Fibroblast of lung (primary cell): ENCODE data around the gene PSME3. TPM values are rescaled to one million over a fixed set of nuclear protein-coding genes. Genes with fewer than 3 reads are reported as not detected.

Source experiments
- DNase-seq, 2 donors: peaks; one replicate each; pipeline versions ENCODE4 v3.0.0 to v3.0.0-alpha.2; 2010; ENCODE audit warnings: low read depth in 2 of 2
- H2AFZ ChIP-seq: 2 replicates; pipeline ENCODE4 v1.5.1; 2012; ENCODE audit warnings: low read length, control low read depth, inconsistent platforms
- H3K27ac ChIP-seq: 2 replicates; pipeline ENCODE4 v1.5.1; 2011; ENCODE audit warnings: low read length, control low read depth; ENCODE audit not compliant: insufficient read depth
- H3K27me3 ChIP-seq: 2 replicates; pipeline ENCODE4 v1.5.1; 2011; ENCODE audit warnings: mild to moderate bottlenecking, low read length; ENCODE audit not compliant: control insufficient read depth, insufficient read depth
- H3K36me3 ChIP-seq: 2 replicates; pipeline ENCODE4 v1.5.1; 2011; ENCODE audit warnings: low read length; ENCODE audit not compliant: control insufficient read depth, insufficient read depth
- H3K4me1 ChIP-seq: 2 replicates; pipeline ENCODE4 v1.5.1; 2011; ENCODE audit warnings: low read length; ENCODE audit not compliant: control insufficient read depth, insufficient read depth; ENCODE audit errors: extremely low read depth
- H3K4me2 ChIP-seq: 2 replicates; pipeline ENCODE4 v1.5.1; 2011; ENCODE audit warnings: low read length, control low read depth; ENCODE audit not compliant: insufficient read depth; ENCODE audit errors: extremely low read depth
- H3K4me3 ChIP-seq, 4 experiments: fragments of 200-600 bp in 1 of 4; sonication (generic) in 1 of 4; replicated peaks in 1 of 4; 2 replicates each; pipeline ENCODE4 v1.5.1; 2011 to 2016; ENCODE audit warnings: low read length in 4 of 4, low read depth in 3 of 4, mild to moderate bottlenecking in 3 of 4, control low read depth in 2 of 4, inconsistent platforms in 1 of 4, mixed read lengths in 1 of 4; ENCODE audit not compliant: insufficient read depth in 1 of 4; ENCODE audit errors: control extremely low read depth in 1 of 4
- H3K79me2 ChIP-seq: 2 replicates; pipeline ENCODE4 v1.5.1; 2012; ENCODE audit warnings: mild to moderate bottlenecking, low read length, inconsistent platforms; ENCODE audit not compliant: control insufficient read depth, insufficient read depth
- H3K9ac ChIP-seq: 2 replicates; pipeline ENCODE4 v1.5.1; 2011; ENCODE audit warnings: mild to moderate bottlenecking, low read length, control low read depth; ENCODE audit not compliant: insufficient read depth
- H3K9me3 ChIP-seq: 2 replicates; pipeline ENCODE4 v1.5.1; 2012; ENCODE audit warnings: low read depth, low read length; ENCODE audit not compliant: control insufficient read depth, insufficient read depth
- H4K20me1 ChIP-seq: 2 replicates; pipeline ENCODE4 v1.5.1; 2011; ENCODE audit warnings: low read length; ENCODE audit not compliant: control insufficient read depth, insufficient read depth; ENCODE audit errors: extremely low read depth
- CTCF ChIP-seq, 2 donors: IDR thresholded peaks in 1 of 2; conservative IDR thresholded peaks in 1 of 2; 1 replicate in 1 of 2; 2 replicates in 1 of 2; pipeline ENCODE4 v1.5.1; 2011 to 2012; ENCODE audit warnings: low read length in 2 of 2, control low read depth in 1 of 2, inconsistent platforms in 1 of 2, low read depth in 1 of 2, mild to moderate bottlenecking in 1 of 2
- EZH2 ChIP-seq: IDR thresholded peaks from 2 replicates; pipeline ENCODE4 v1.5.1; 2012; ENCODE audit warnings: low read length, control low read depth, mild to moderate bottlenecking; ENCODE audit errors: missing control alignments
- polyA plus RNA-seq, 2 donors: library from polyadenylated mRNA; depleted of rRNA in 1 of 2; stranded (reverse) in 1 of 2; unstranded in 1 of 2; fragments of >200 nt; gene quantifications; 2 replicates each; pipeline ENCODE4 v1.2.1, GENCODE V29; 2011 to 2012; ENCODE audit warnings: missing spikeins in 1 of 2
- total RNA-seq: library from RNA; depleted of rRNA; stranded (reverse); fragments of >200 nt; gene quantifications from 2 replicates; pipeline ENCODE4 v1.2.1, GENCODE V29; 2014

Gene PSME3
- total and polyA plus RNA-seq, 2 donors (not counting 1 experiment from before 2014, with no cell fraction given), result 50.7 to 133 TPM

GRCh38 chr17:42792545-42792944 lies 40.7 kb upstream of the PSME3 start:
- Histone ChIP-seq H3K4me1 (no peaks in the 10 kb centered on the region), H3K9ac (no peak overlapping the region), H3K27ac (no peak overlapping the region), H3K9me3 (no peaks in the 10 kb centered on the region), H2AFZ (no peak overlapping the region), H3K4me2 (no peak overlapping the region), H4K20me1 (no peaks in the 10 kb centered on the region), H3K79me2 (peaks cover under 1% of the 10 kb centered on the region), H3K4me3 (no peak overlapping the region), H3K27me3 (no peaks in the 10 kb centered on the region), H3K36me3 (peaks cover 5% of the 10 kb centered on the region)
- DNase-seq, result no peak
- TF ChIP-seq CTCF (conservative IDR thresholded peaks at IDR 0.05 in 1 of 2, IDR thresholded peaks at IDR 0.05 in 1 of 2; ENCODE audit: low read depth in 1 of 2, low read length in 2 of 2), result no peak
- no peak for TF ChIP-seq EZH2

GRCh38 chr17:42795061-42795460 lies 38.1 kb upstream of the PSME3 start:
- H3K9ac ChIP-seq, result no peak overlapping the region
- H3K27ac ChIP-seq, result no peak overlapping the region
- H3K4me3 ChIP-seq, result no peak overlapping the region
- H3K9me3 ChIP-seq, result no peaks in the 10 kb centered on the region
- peaks cover 3% of the 10 kb centered on the region for H3K36me3 ChIP-seq
- TF ChIP-seq CTCF (conservative IDR thresholded peaks at IDR 0.05 in 1 of 2, IDR thresholded peaks at IDR 0.05 in 1 of 2; ENCODE audit: low read depth in 1 of 2, low read length in 2 of 2) (no peak), EZH2 (no peak)
- no peak overlapping the region for H3K4me2 ChIP-seq
- H4K20me1 ChIP-seq, result no peaks in the 10 kb centered on the region
- no peak for DNase-seq
- H3K79me2 ChIP-seq, result peaks cover 5% of the 10 kb centered on the region
- H3K27me3 ChIP-seq, result no peaks in the 10 kb centered on the region
- H2AFZ ChIP-seq, result no peak overlapping the region
- H3K4me1 ChIP-seq, result no peaks in the 10 kb centered on the region

- no peaks in the 10 kb centered on the region for H3K4me1 ChIP-seq
- no peak for TF ChIP-seq CTCF (conservative IDR thresholded peaks at IDR 0.05 in 1 of 2, IDR thresholded peaks at IDR 0.05 in 1 of 2; ENCODE audit: low read depth in 1 of 2, low read length in 2 of 2)
- TF ChIP-seq EZH2, result no peak
- H3K79me2 ChIP-seq, result peaks cover 5% of the 10 kb centered on the region
- H3K4me3 ChIP-seq, result no peak overlapping the region
- no peak overlapping the region for H3K9ac ChIP-seq
- H3K4me2 ChIP-seq, result no peak overlapping the region
- peaks cover 3% of the 10 kb centered on the region for H3K36me3 ChIP-seq
- H2AFZ ChIP-seq, result no peak overlapping the region
- no peak for DNase-seq
- H4K20me1 ChIP-seq, result no peaks in the 10 kb centered on the region
- no peak overlapping the region for H3K27ac ChIP-seq
- H3K9me3 ChIP-seq, result no peaks in the 10 kb centered on the region
- H3K27me3 ChIP-seq, result no peaks in the 10 kb centered on the region
Measured at GRCh38 chr17:42795465-42795864, 37.7 kb upstream of the PSME3 start.
